Fibroblast of the aortic adventitia (primary cell): ENCODE measurements around the gene GLCCI1. TPM values are rescaled to one million over a fixed set of nuclear protein-coding genes. Genes with fewer than 3 reads are reported as not detected.

Source experiments
- DNase-seq: peaks from one replicate; pipeline ENCODE4 v3.0.0-alpha.2; 2010; ENCODE audit warnings: low read depth
- H3K4me3 ChIP-seq: 2 replicates; pipeline ENCODE4 v1.5.1; 2011; ENCODE audit warnings: low read depth, mild to moderate bottlenecking, control low read depth, low read length, moderate library complexity
- total RNA-seq: library from RNA; depleted of rRNA; stranded (reverse); fragments of >200 nt; gene quantifications from 2 replicates; pipeline ENCODE4 v1.2.3, GENCODE V29; 2012; ENCODE audit warnings: low replicate concordance
- TF ChIP-seq, protein P1 (sequence below): IDR thresholded peaks from 2 replicates; pipeline ENCODE4 v1.5.1; 2011; ENCODE audit warnings: mild to moderate bottlenecking, low read length, control low read depth, inconsistent platforms; ENCODE audit not compliant: insufficient read depth

Gene GLCCI1
- total RNA-seq, 1 donor, result 11.7 TPM

DNA sequence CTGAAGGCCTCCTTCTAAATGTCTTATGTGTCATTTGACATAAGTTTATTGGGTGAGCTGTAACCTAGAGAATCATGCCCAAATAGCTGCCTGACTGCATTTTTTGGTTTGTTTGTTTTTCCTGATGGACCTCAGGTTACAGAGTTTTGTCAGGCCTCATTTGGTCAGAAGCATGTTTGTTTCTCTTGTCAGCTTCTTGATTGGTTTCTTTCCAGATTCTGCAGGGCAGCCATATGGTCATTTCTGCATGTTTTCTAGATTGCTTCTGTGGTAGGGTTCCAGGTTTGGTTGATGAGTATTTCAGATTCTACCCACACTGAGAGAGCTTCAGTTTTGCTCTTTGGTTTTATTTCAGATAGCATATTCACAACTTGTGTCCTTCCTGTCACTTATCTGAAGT lies 28.0 kb downstream of the GLCCI1 start:
- TF ChIP-seq, protein P1, sequence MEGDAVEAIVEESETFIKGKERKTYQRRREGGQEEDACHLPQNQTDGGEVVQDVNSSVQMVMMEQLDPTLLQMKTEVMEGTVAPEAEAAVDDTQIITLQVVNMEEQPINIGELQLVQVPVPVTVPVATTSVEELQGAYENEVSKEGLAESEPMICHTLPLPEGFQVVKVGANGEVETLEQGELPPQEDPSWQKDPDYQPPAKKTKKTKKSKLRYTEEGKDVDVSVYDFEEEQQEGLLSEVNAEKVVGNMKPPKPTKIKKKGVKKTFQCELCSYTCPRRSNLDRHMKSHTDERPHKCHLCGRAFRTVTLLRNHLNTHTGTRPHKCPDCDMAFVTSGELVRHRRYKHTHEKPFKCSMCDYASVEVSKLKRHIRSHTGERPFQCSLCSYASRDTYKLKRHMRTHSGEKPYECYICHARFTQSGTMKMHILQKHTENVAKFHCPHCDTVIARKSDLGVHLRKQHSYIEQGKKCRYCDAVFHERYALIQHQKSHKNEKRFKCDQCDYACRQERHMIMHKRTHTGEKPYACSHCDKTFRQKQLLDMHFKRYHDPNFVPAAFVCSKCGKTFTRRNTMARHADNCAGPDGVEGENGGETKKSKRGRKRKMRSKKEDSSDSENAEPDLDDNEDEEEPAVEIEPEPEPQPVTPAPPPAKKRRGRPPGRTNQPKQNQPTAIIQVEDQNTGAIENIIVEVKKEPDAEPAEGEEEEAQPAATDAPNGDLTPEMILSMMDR, result no peak
- no peak for DNase-seq
- no peak overlapping the region for H3K4me3 ChIP-seq

DNA sequence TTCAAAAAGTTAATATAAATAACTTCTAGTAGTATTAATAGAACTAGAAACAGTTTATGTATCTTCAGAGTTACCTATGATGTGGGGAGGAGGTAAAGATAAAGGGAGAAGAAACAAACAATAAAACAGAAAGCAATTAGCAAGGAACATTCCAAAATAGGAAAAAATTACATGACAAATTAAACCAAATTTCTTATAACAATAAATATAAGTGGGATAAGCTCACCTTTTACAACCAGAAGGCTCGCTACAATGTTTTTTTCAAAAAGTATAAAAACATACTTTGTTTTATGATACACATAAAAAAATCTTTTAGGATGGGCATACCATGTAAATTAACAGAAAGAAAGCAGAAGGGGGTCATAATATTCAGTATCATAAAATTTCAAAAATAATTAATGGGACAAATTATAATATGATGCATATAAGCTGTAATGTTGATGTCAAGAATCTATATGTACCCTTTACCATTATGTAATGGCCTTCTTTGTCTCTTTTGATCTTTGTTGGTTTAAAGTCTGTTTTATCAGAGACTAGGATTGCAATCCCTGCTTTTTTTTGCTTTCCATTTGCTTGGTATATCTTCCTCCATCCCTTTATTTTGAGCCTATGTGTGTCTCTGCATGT lies 31.8 kb downstream of the GLCCI1 start:
- no peak for DNase-seq
- TF ChIP-seq, protein P1, result no peak
- no peak overlapping the region for H3K4me3 ChIP-seq

DNA sequence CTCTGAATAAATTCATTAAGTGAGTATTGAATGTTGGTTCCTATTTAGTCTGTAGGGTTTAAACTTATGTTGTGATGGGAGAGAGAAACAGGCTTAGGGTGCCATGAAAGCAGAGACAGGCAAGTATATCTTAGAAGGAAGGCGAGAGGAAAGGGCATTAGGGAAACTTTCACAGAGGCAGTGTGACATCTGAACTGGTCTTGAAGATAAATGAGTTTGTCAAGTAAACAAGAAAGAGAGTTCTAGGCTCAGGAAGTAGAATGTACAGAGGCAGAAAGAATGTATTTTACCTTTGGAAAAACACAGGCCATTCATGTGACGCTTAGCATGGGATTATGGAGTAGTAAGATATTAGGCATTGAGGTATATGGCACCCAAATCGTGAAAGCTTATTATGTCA lies 34.5 kb downstream of the GLCCI1 start:
- no peak for DNase-seq
- TF ChIP-seq, protein P1, result no peak
- no peak overlapping the region for H3K4me3 ChIP-seq

DNA sequence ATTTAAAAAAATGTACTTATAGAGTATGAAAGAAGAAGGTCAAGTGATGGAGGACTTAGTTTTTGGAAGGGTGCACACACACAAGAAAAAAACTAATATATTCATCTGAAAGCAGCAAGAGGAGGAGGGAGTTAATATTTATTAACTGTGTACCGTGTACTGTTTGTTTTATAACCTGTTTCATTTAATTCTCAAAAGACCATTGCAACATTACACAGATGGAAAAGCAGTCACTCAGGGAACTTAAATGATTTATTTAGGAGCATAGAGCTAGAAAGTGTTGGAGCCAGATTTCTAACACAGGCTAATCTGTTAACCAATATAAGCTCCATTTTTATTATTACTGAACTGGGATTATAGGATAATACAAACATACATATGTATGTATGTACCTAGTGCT lies 36.7 kb downstream of the GLCCI1 start:
- TF ChIP-seq, protein P1, result no peak
- no peak overlapping the region for H3K4me3 ChIP-seq
- DNase-seq, result no peak

DNA sequence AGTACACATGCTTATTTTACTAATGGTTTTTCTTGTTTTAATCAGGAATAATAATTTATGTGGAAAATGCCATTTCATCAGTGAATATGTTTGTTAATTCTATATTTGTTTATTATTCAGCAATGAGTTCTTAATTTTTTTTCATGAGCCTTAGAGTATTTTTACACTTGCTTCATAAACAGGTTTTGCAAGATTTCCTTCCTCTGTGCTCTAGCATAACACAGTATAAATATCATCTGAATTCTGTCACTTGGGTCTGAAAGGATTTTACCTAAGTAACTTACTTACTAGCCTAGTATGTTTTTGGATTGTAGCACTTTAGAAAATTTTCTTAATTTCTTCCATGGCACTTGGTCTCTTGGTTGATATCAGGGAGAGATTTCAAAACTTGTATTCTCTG lies 45.8 kb downstream of the GLCCI1 start:
- no peak overlapping the region for H3K4me3 ChIP-seq
- no peak for DNase-seq
- TF ChIP-seq, protein P1, result no peak

DNA sequence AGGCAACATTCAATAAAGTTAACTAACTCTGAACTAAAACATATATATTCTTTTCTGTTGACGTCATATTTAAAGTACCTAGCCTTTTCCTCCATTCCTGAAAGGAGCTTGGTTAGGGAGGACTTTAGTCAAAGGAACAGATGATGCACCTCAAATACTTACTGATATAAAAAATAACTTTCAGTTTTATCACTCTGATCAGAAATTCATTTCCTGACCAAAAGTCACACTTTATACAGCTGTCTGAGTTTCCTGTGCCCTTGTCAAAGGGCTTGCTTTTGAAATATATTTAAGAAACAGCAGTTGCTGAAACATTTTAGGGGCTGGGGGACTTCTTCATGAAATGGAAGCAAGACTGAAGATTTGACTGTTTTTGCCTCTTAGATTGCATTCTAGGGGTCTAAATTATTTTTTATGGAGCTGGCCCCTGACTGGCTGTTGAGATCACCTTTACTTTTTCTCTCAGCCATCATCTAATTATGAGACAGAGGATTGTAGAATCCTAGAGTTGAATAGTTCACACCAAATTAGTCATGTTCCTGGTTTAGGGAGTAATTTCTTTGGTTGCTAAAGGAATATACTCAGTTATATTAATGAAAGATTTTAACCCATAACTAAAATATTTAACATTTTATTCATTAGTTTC lies 46.6 kb downstream of the GLCCI1 start:
- no peak for DNase-seq
- TF ChIP-seq, protein P1, result no peak
- H3K4me3 ChIP-seq, result no peak overlapping the region
